ENCODE data around the gene PPP1R8. TPM values are rescaled to one million over a fixed set of nuclear protein-coding genes. Genes with fewer than 3 reads are reported as not detected.

PPP1R8 gene
- total RNA-seq, 2 donors from 2014 or later, result 45.0 to 48.1 TPM

GRCh38 chr1:27887215-27888021, 56.8 kb downstream of the PPP1R8 start:
- WGBS, 2 experiments (ENCODE audit: insufficient coverage in 1 of 2, insufficient read length in 1 of 2), result 89 to 95% methylated on average over 6 to 8 of the region's 8 CpGs
- H3K9ac ChIP-seq (ENCODE audit: extremely low read depth, low read length, poor library complexity, severe bottlenecking), result no peak overlapping the region
- TF ChIP-seq CTCF (conservative IDR thresholded peaks at IDR 0.05), result no peak
- Mint-ChIP-seq H3K27ac (peak overlapping the region; percentile 31), H3K27me3 (ENCODE audit: insufficient read depth) (no peaks in the 10 kb centered on the region), H3K9me3 (no peaks in the 10 kb centered on the region), H3K4me3 (no peak overlapping the region), H3K4me1 (peaks cover 12% of the 10 kb centered on the region), H3K36me3 (ENCODE audit: low read depth) (peaks cover 53% of the 10 kb centered on the region)
- no peaks in the 10 kb centered on the region for H3K27me3 ChIP-seq (ENCODE audit: control insufficient read depth, insufficient read depth, low read length, poor library complexity, severe bottlenecking)
- no peak for DNase-seq
- H3K4me1 ChIP-seq (ENCODE audit: control insufficient read depth, insufficient read depth, low read length), result no peaks in the 10 kb centered on the region
- peaks cover 38% of the 10 kb centered on the region for H3K36me3 ChIP-seq (ENCODE audit: control insufficient read depth, insufficient read depth, low read length)
- H3K9me3 ChIP-seq (ENCODE audit: control insufficient read depth, low read length), result no peaks in the 10 kb centered on the region
- H3K27ac ChIP-seq (ENCODE audit: low read depth, low read length), result no peak overlapping the region
- no peak overlapping the region for H3K4me3 ChIP-seq (ENCODE audit: low read length)

GRCh38 chr1:27889506-27889905, 58.9 kb downstream of the PPP1R8 start:
- Histone ChIP-seq H3K27me3 (ENCODE audit: control insufficient read depth, insufficient read depth, low read length, poor library complexity, severe bottlenecking) (no peaks in the 10 kb centered on the region), H3K4me3 (ENCODE audit: low read length) (no peak overlapping the region), H3K9me3 (ENCODE audit: control insufficient read depth, low read length) (no peaks in the 10 kb centered on the region), H3K36me3 (ENCODE audit: control insufficient read depth, insufficient read depth, low read length) (peaks cover 52% of the 10 kb centered on the region), H3K4me1 (ENCODE audit: control insufficient read depth, insufficient read depth, low read length) (no peaks in the 10 kb centered on the region), H3K27ac (ENCODE audit: low read depth, low read length) (no peak overlapping the region), H3K9ac (ENCODE audit: extremely low read depth, low read length, poor library complexity, severe bottlenecking) (no peak overlapping the region)
- H3K36me3 Mint-ChIP-seq (ENCODE audit: low read depth), result peaks cover 63% of the 10 kb centered on the region
- no peak overlapping the region for H3K4me3 Mint-ChIP-seq
- peaks cover 12% of the 10 kb centered on the region for H3K4me1 Mint-ChIP-seq
- H3K9me3 Mint-ChIP-seq, result no peaks in the 10 kb centered on the region
- WGBS, 2 experiments (ENCODE audit: insufficient coverage in 1 of 2, insufficient read length in 1 of 2), result 92 to 94% methylated on average over 2 to 3 of the region's 3 CpGs
- H3K27ac Mint-ChIP-seq, result peak overlapping the region; percentile 87
- no peak for TF ChIP-seq CTCF (conservative IDR thresholded peaks at IDR 0.05)
- no peaks in the 10 kb centered on the region for H3K27me3 Mint-ChIP-seq (ENCODE audit: insufficient read depth)
- DNase-seq, result no peak

- no peak overlapping the region for H3K27ac Mint-ChIP-seq
- no peak overlapping the region for H3K4me3 Mint-ChIP-seq
- peaks cover 11% of the 10 kb centered on the region for H3K4me1 Mint-ChIP-seq
- H3K9me3 Mint-ChIP-seq, result no peaks in the 10 kb centered on the region
- H3K27me3 Mint-ChIP-seq (ENCODE audit: insufficient read depth), result no peaks in the 10 kb centered on the region
- no peak overlapping the region for H3K27ac ChIP-seq (ENCODE audit: low read depth, low read length)
- no peaks in the 10 kb centered on the region for H3K27me3 ChIP-seq (ENCODE audit: control insufficient read depth, insufficient read depth, low read length, poor library complexity, severe bottlenecking)
- peak; percentile 39 for TF ChIP-seq CTCF (conservative IDR thresholded peaks at IDR 0.05)
- H3K36me3 ChIP-seq (ENCODE audit: control insufficient read depth, insufficient read depth, low read length), result peaks cover 64% of the 10 kb centered on the region
- WGBS, 2 experiments (ENCODE audit: insufficient coverage in 1 of 2, insufficient read length in 1 of 2), result 88 to 96% methylated on average over 4 to 7 of the region's 7 CpGs
- H3K9ac ChIP-seq (ENCODE audit: extremely low read depth, low read length, poor library complexity, severe bottlenecking), result no peak overlapping the region
- peaks cover 68% of the 10 kb centered on the region for H3K36me3 Mint-ChIP-seq (ENCODE audit: low read depth)
- no peak for DNase-seq
- H3K4me3 ChIP-seq (ENCODE audit: low read length), result no peak overlapping the region
- no peaks in the 10 kb centered on the region for H3K4me1 ChIP-seq (ENCODE audit: control insufficient read depth, insufficient read depth, low read length)
- no peaks in the 10 kb centered on the region for H3K9me3 ChIP-seq (ENCODE audit: control insufficient read depth, low read length)
Observed at GRCh38 chr1:27891196-27891889, 60.8 kb downstream of the PPP1R8 start.
